MCF 10A (cell line): ENCODE results near the gene MOB3B. TPM values are rescaled to one million over a fixed set of nuclear protein-coding genes. Genes with fewer than 3 reads are reported as not detected.
A peak's percentile ranks its signal among the peaks of the same experiment; 100 is the strongest.

Source experiments
- BruUV-seq: library from RNA; stranded (reverse); fragments of 400-500 nt; replicated peaks from 2 replicates; lab custom pipeline; 2021; lab: Mats Ljungman, UMichigan
- CTCF ChIA-PET: fragments of 300-600 bp; sonication (Branson Sonifier 250); formaldehyde crosslinking; extraction: SDS; loops from one replicate; lab custom pipeline; 2021; ENCODE audit warnings: antibody characterized with exemption, inconsistent platforms; lab: Yijun Ruan, JAX
- POLR2A ChIA-PET: fragments of 300-600, 350-650 bp; sonication (Branson Sonifier 250); formaldehyde crosslinking; extraction: SDS; loops from one replicate; lab custom pipeline; 2020; ENCODE audit warnings: antibody characterized with exemption, inconsistent platforms; lab: Yijun Ruan, JAX
- DNase-seq: peaks from one replicate; pipeline ENCODE4 v3.0.0-alpha.2; 2018; ENCODE audit not compliant: unreplicated experiment
- H3K27ac Mint-ChIP-seq: one replicate; pipeline ENCODE4 v1.8.0; 2022; ENCODE audit warnings: mild to moderate bottlenecking, low read depth, mixed read lengths; ENCODE audit not compliant: unreplicated experiment
- H3K27me3 Mint-ChIP-seq: one replicate; pipeline ENCODE4 v1.8.0; 2022; ENCODE audit warnings: mixed read lengths; ENCODE audit not compliant: insufficient read depth, unreplicated experiment
- H3K36me3 Mint-ChIP-seq: one replicate; pipeline ENCODE4 v1.8.0; 2022; ENCODE audit warnings: mild to moderate bottlenecking, moderate library complexity, mixed read lengths; ENCODE audit not compliant: insufficient read depth, unreplicated experiment
- H3K4me1 Mint-ChIP-seq: one replicate; pipeline ENCODE4 v1.8.0; 2022; ENCODE audit warnings: mixed read lengths; ENCODE audit not compliant: insufficient read depth, unreplicated experiment
- H3K4me3 Mint-ChIP-seq: one replicate; pipeline ENCODE4 v1.8.0; 2022; ENCODE audit warnings: mild to moderate bottlenecking, moderate library complexity, mixed read lengths; ENCODE audit not compliant: unreplicated experiment
- H3K9me3 Mint-ChIP-seq: one replicate; pipeline ENCODE4 v1.8.0; 2022; ENCODE audit warnings: mixed read lengths; ENCODE audit not compliant: unreplicated experiment
- CTCF ChIP-seq: fragments of 200-600 bp; IDR thresholded peaks from one replicate; pipeline ENCODE4 v1.8.0; 2022; ENCODE audit warnings: antibody characterized with exemption, mild to moderate bottlenecking; ENCODE audit not compliant: unreplicated experiment
- intact Hi-C: fragments of 100-400 bp; cut with micrococcal nuclease; formaldehyde crosslinking; loops from 2 replicates; pipeline ENCODE4 v1.14.1; 2022
- total RNA-seq: library from RNA; stranded (reverse); gene quantifications from 2 replicates; pipeline ENCODE4 v1.2.3, GENCODE V29; 2022

The MOB3B gene
- total RNA-seq, 1 experiment from 2014 or later = 3.7 TPM

- DNase-seq = peak; percentile 39
- H3K4me3 Mint-ChIP-seq = peak overlapping the region; percentile 17
- H3K4me1 Mint-ChIP-seq = peaks cover 40% of the 10 kb centered on the region
- H3K36me3 Mint-ChIP-seq = peaks cover 6% of the 10 kb centered on the region
- ChIA-PET CTCF (interaction anchor here (0.6 to 1.1 kb wide), 3 partner anchors 10 to 187 kb away, joined by 3 read pairs; partner anchors contain the start of gene MOB3B), POLR2A (interaction anchor here (0.6 to 2.0 kb wide), 13 partner anchors 8 to 148 kb away, joined by 3 to 10 read pairs (median 5); no protein-coding TSS in a partner anchor)
- no peaks in the 10 kb centered on the region for H3K9me3 Mint-ChIP-seq
- intact Hi-C loops = loop anchor here (10.0 kb wide), 1 partner anchor 485 kb away; no protein-coding TSS in a partner anchor
- H3K27ac Mint-ChIP-seq = peak overlapping the region; percentile 41
- TF ChIP-seq CTCF = no peak
- H3K27me3 Mint-ChIP-seq = no peaks in the 10 kb centered on the region
- BruUV-seq = no TSS peak
These were observed 9.8 kb downstream of the MOB3B start for GRCh38 chr9:27519466-27520465.

- ChIA-PET CTCF (interaction anchor here (1.1 kb wide), 1 partner anchor 11 kb away, joined by 3 read pairs; the partner anchor contains the start of gene MOB3B), POLR2A (interaction anchor here (1.1 to 1.9 kb wide), 5 partner anchors 9 to 92 kb away, joined by 3 to 10 read pairs (median 7); no protein-coding TSS in a partner anchor)
- H3K4me3 Mint-ChIP-seq = no peak overlapping the region
These were observed 10.8 kb downstream of the MOB3B start for GRCh38 chr9:27518809-27519208.

GRCh38 chr9:27518006-27518405 lies 11.6 kb downstream of the MOB3B start:
- H3K27me3 Mint-ChIP-seq = no peaks in the 10 kb centered on the region
- H3K9me3 Mint-ChIP-seq = peaks cover 8% of the 10 kb centered on the region
- intact Hi-C loops = no loop called here
- no peak for TF ChIP-seq CTCF
- POLR2A ChIA-PET = interaction anchor here (0.6 to 1.4 kb wide), 4 partner anchors 8 to 56 kb away, joined by 3 to 5 read pairs (median 4); partner anchors contain the start of gene C9orf72
- H3K4me3 Mint-ChIP-seq = no peak overlapping the region
- H3K4me1 Mint-ChIP-seq = peaks cover 40% of the 10 kb centered on the region
- peak overlapping the region; percentile 41 for H3K27ac Mint-ChIP-seq
- CTCF ChIA-PET = interaction anchor here (0.7 kb wide), 1 partner anchor 94 kb away, joined by 3 read pairs; no protein-coding TSS in a partner anchor
- no peak for DNase-seq
- no TSS peak for BruUV-seq
- peaks cover 6% of the 10 kb centered on the region for H3K36me3 Mint-ChIP-seq

More at GRCh38 chr9:27518809-27519208, 10.8 kb downstream of the MOB3B start:
- no peak for DNase-seq
- no TSS peak for BruUV-seq
- H3K27me3 Mint-ChIP-seq = no peaks in the 10 kb centered on the region
- H3K27ac Mint-ChIP-seq = peak overlapping the region; percentile 41
- peaks cover 6% of the 10 kb centered on the region for H3K36me3 Mint-ChIP-seq
- intact Hi-C loops = no loop called here
- H3K9me3 Mint-ChIP-seq = no peaks in the 10 kb centered on the region
- peaks cover 40% of the 10 kb centered on the region for H3K4me1 Mint-ChIP-seq
- TF ChIP-seq CTCF = no peak
